ENCODE data around the gene SUPT20H.

DNA sequence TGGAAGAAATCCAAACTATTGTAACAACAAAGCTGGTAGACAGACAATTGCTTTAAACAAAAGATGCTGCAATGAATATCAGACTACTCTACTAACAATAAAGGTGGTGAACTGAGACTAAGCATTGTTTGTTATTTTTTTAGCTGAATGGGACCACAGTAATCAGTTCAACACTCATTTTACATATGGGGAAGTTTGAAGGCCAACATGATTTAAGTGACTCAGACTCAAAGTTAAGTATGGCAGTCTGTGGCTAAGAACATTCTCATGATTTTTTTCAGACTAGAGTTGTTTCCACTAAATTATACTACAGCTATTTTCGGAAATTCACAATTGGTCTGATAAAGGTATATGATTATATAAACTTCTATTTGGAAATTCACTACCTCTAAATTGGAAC is 48.5 kb downstream of the SUPT20H start:
- TF ChIP-seq POLR2AphosphoS5 (IDR thresholded peaks at IDR 0.05; ENCODE audit: low read depth, low read length) (no peak), TAF1 (IDR thresholded peaks at IDR 0.05; ENCODE audit: borderline replicate concordance, insufficient read depth, low read length) (no peak), SIN3A (IDR thresholded peaks at IDR 0.05; ENCODE audit: borderline replicate concordance, insufficient read depth, low read length) (no peak), FOXP2 (optimal IDR thresholded peaks at IDR 0.05; ENCODE audit: borderline replicate concordance, extremely low read depth, extremely low read length, insufficient read depth) (no peak)
- TF ChIP-seq, protein P1, sequence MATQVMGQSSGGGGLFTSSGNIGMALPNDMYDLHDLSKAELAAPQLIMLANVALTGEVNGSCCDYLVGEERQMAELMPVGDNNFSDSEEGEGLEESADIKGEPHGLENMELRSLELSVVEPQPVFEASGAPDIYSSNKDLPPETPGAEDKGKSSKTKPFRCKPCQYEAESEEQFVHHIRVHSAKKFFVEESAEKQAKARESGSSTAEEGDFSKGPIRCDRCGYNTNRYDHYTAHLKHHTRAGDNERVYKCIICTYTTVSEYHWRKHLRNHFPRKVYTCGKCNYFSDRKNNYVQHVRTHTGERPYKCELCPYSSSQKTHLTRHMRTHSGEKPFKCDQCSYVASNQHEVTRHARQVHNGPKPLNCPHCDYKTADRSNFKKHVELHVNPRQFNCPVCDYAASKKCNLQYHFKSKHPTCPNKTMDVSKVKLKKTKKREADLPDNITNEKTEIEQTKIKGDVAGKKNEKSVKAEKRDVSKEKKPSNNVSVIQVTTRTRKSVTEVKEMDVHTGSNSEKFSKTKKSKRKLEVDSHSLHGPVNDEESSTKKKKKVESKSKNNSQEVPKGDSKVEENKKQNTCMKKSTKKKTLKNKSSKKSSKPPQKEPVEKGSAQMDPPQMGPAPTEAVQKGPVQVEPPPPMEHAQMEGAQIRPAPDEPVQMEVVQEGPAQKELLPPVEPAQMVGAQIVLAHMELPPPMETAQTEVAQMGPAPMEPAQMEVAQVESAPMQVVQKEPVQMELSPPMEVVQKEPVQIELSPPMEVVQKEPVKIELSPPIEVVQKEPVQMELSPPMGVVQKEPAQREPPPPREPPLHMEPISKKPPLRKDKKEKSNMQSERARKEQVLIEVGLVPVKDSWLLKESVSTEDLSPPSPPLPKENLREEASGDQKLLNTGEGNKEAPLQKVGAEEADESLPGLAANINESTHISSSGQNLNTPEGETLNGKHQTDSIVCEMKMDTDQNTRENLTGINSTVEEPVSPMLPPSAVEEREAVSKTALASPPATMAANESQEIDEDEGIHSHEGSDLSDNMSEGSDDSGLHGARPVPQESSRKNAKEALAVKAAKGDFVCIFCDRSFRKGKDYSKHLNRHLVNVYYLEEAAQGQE (IDR thresholded peaks at IDR 0.05; ENCODE audit: insufficient read depth in 1 of 2, low read depth in 2 of 2, low read length in 2 of 2): no peak

Data from PFSK-1 (cell line).